OCI-LY7 (cell line): Measurements from ENCODE around the gene TTF2.

Source experiments
- EZH2phosphoT487 ChIP-seq: fragments of 200-600 bp; sonication (generic); IDR thresholded peaks from 2 replicates; pipeline ENCODE4 v1.6.1; 2018; ENCODE audit warnings: low read depth, borderline replicate concordance, mild to moderate bottlenecking, mixed run types, antibody characterized with exemption, low read length, moderate library complexity, mixed read lengths
- TF ChIP-seq, protein P1 (sequence below): fragments of 200-600 bp; sonication (generic); conservative IDR thresholded peaks from 2 replicates; pipeline ENCODE4 v1.5.1; 2014; ENCODE audit warnings: mild to moderate bottlenecking, antibody characterized with exemption, low read length, moderate library complexity, mixed read lengths

DNA sequence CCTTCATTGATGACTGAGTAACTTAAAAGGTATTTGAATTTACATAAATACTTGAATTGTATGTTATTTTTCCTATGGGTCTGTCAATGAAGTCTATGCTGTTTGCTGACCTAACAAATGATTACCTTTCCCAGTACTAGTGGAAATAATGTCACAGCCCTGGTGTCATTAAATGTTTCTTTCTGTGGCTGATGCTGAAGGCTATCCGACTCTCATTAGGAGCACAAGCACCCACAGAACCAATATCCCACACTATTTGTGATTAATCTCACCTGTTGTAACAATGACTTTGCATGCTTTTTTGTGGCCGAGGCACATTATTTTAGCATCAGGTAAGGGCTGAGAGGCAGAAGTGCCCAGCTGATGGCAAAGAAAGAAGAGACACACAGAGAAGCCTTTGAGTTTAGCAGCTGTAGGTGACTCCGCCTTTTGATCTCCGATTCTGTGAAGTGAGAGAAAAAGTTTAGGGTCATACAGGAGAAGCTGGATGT lies 87.3 kb downstream of the TTF2 start:
- TF ChIP-seq, protein P1, sequence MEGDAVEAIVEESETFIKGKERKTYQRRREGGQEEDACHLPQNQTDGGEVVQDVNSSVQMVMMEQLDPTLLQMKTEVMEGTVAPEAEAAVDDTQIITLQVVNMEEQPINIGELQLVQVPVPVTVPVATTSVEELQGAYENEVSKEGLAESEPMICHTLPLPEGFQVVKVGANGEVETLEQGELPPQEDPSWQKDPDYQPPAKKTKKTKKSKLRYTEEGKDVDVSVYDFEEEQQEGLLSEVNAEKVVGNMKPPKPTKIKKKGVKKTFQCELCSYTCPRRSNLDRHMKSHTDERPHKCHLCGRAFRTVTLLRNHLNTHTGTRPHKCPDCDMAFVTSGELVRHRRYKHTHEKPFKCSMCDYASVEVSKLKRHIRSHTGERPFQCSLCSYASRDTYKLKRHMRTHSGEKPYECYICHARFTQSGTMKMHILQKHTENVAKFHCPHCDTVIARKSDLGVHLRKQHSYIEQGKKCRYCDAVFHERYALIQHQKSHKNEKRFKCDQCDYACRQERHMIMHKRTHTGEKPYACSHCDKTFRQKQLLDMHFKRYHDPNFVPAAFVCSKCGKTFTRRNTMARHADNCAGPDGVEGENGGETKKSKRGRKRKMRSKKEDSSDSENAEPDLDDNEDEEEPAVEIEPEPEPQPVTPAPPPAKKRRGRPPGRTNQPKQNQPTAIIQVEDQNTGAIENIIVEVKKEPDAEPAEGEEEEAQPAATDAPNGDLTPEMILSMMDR: no peak
- TF ChIP-seq EZH2phosphoT487: no peak
